Caco-2 (cell line): Measurements from ENCODE around the gene CADM4. TPM values are rescaled to one million over a fixed set of nuclear protein-coding genes. Genes with fewer than 3 reads are reported as not detected.
"Not testable (repeated sequence)": the region's sequence is repeated elsewhere in the genome, so short reads cannot be mapped to it uniquely, and the experiment has no call there.

Experiments used
- BruUV-seq: library from RNA; stranded (reverse); fragments of 400-500 nt; replicated peaks from 2 replicates; lab custom pipeline; 2021; lab: Mats Ljungman, UMichigan
- CTCF ChIA-PET: fragments of 300-600 bp; sonication (Branson Sonifier 250); formaldehyde crosslinking; loops from one replicate; lab custom pipeline; 2022; ENCODE audit warnings: antibody characterized with exemption; lab: Charles Lee
- POLR2A ChIA-PET: fragments of 300-600 bp; sonication (Branson Sonifier 250); formaldehyde crosslinking; loops from one replicate; lab custom pipeline; 2022; ENCODE audit warnings: antibody characterized with exemption; lab: Charles Lee
- DNase-seq, 2 experiments: peaks; one replicate each; pipeline versions ENCODE4 v3.0.0 to v3.0.0-alpha.2; 2020 to 2022
- H3K27me3 ChIP-seq: replicated peaks from 2 replicates; pipeline ENCODE4 v1.6.0; 2011; ENCODE audit warnings: low read length; ENCODE audit not compliant: control insufficient read depth, insufficient read depth
- H3K36me3 ChIP-seq: 2 replicates; pipeline ENCODE4 v1.5.1; 2011; ENCODE audit warnings: low read length; ENCODE audit not compliant: control insufficient read depth, insufficient read depth
- H3K4me1 ChIP-seq: fragments of 250-450 bp; sonication (Bioruptor Pico); 2 replicates; pipeline ENCODE4 v1.5.1; 2020; ENCODE audit warnings: mild to moderate bottlenecking
- H3K4me3 ChIP-seq: 2 replicates; pipeline ENCODE4 v1.5.1; 2011; ENCODE audit warnings: low read depth, mild to moderate bottlenecking, control low read depth, low read length
- H3K9me3 ChIP-seq: fragments of 250-450 bp; sonication (Bioruptor Pico); 2 replicates; pipeline ENCODE4 v1.5.1; 2020; ENCODE audit warnings: mild to moderate bottlenecking, moderate library complexity
- H3K27ac Mint-ChIP-seq: one replicate; pipeline ENCODE4 v1.8.0; 2022; ENCODE audit warnings: mixed read lengths; ENCODE audit not compliant: unreplicated experiment
- H3K27me3 Mint-ChIP-seq: one replicate; pipeline ENCODE4 v1.8.0; 2022; ENCODE audit warnings: mixed read lengths; ENCODE audit not compliant: insufficient read depth, unreplicated experiment
- H3K36me3 Mint-ChIP-seq: one replicate; pipeline ENCODE4 v1.8.0; 2022; ENCODE audit warnings: mild to moderate bottlenecking, mixed read lengths; ENCODE audit not compliant: insufficient read depth, unreplicated experiment
- H3K4me1 Mint-ChIP-seq: one replicate; pipeline ENCODE4 v1.8.0; 2022; ENCODE audit warnings: low read depth, mixed read lengths; ENCODE audit not compliant: unreplicated experiment
- H3K4me3 Mint-ChIP-seq: one replicate; pipeline ENCODE4 v1.8.0; 2022; ENCODE audit warnings: mild to moderate bottlenecking, moderate library complexity, mixed read lengths; ENCODE audit not compliant: unreplicated experiment
- H3K9me3 Mint-ChIP-seq: one replicate; pipeline ENCODE4 v1.8.0; 2022; ENCODE audit warnings: mixed read lengths; ENCODE audit not compliant: unreplicated experiment
- intact Hi-C: fragments of 100-400 bp; cut with micrococcal nuclease; formaldehyde crosslinking; loops from one replicate; pipeline ENCODE4 v1.10.0; 2022; ENCODE audit not compliant: unreplicated experiment
- total RNA-seq: library from RNA; stranded (reverse); gene quantifications from 2 replicates; pipeline ENCODE4 v1.2.3, GENCODE V29; 2022
- TF ChIP-seq, protein P1 (sequence below), 2 experiments: fragments of 200-600 bp in 1 of 2; IDR thresholded peaks; 1 replicate in 1 of 2; 2 replicates in 1 of 2; pipeline versions ENCODE4 v1.5.1 to v1.8.0; 2011 to 2022; ENCODE audit warnings: antibody characterized with exemption in 1 of 2, control low read depth in 1 of 2, inconsistent platforms in 1 of 2, low read depth in 1 of 2, low read length in 1 of 2, mild to moderate bottlenecking in 1 of 2, moderate library complexity in 1 of 2; ENCODE audit not compliant: insufficient read depth in 1 of 2, severe bottlenecking in 1 of 2, unreplicated experiment in 1 of 2

Gene CADM4
- total RNA-seq, 1 experiment from 2014 or later: 13.2 TPM

DNA sequence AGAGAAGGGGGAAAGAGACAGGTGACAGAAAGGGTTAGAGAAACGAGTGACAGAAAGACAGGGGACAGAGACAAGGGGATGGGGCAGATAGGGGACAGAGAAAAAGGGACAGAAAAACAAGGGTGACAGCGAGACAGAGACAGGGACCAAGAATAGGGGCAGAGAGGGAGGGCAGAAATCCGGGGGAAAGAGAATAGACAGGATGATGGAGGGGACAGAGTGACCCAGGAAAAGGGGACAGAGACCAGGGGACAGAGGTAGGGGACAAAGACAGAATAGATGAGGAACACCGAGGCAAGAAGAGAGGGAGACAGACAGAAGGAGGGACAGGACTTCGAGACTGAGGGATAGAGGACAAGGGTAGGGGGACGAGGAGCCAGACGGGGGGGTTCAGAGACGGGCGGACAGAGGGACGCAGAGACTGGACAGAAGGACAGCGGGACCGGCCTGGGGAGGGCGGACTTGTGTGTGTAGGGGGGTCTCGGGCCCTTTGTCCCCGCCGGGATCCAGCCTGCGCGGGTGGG lies 593 bp downstream of the CADM4 start:
- peaks cover 14% of the 10 kb centered on the region for H3K27me3 Mint-ChIP-seq
- H3K36me3 Mint-ChIP-seq: peaks cover 6% of the 10 kb centered on the region
- TF ChIP-seq, protein P1, sequence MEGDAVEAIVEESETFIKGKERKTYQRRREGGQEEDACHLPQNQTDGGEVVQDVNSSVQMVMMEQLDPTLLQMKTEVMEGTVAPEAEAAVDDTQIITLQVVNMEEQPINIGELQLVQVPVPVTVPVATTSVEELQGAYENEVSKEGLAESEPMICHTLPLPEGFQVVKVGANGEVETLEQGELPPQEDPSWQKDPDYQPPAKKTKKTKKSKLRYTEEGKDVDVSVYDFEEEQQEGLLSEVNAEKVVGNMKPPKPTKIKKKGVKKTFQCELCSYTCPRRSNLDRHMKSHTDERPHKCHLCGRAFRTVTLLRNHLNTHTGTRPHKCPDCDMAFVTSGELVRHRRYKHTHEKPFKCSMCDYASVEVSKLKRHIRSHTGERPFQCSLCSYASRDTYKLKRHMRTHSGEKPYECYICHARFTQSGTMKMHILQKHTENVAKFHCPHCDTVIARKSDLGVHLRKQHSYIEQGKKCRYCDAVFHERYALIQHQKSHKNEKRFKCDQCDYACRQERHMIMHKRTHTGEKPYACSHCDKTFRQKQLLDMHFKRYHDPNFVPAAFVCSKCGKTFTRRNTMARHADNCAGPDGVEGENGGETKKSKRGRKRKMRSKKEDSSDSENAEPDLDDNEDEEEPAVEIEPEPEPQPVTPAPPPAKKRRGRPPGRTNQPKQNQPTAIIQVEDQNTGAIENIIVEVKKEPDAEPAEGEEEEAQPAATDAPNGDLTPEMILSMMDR (IDR thresholded peaks at IDR 0.05; ENCODE audit: insufficient read depth in 1 of 2, low read depth in 1 of 2, low read length in 1 of 2, severe bottlenecking in 1 of 2, unreplicated experiment in 1 of 2): no peak
- no peaks in the 10 kb centered on the region; the same call in 1 of the 2 replicates for H3K27me3 ChIP-seq
- intact Hi-C loops: no loop called here
- no peaks in the 10 kb centered on the region for H3K36me3 ChIP-seq
- ChIA-PET POLR2A (no interaction called here), CTCF (no interaction called here)
- H3K9me3 Mint-ChIP-seq: no peaks in the 10 kb centered on the region
- DNase-seq: no peak
- H3K27ac Mint-ChIP-seq: peak overlapping the region; percentile 49
- H3K4me1 ChIP-seq: peaks cover 19% of the 10 kb centered on the region; the same call in 1 of the 2 replicates
- peaks cover 19% of the 10 kb centered on the region for H3K4me1 Mint-ChIP-seq
- peak overlapping the region; percentile 63 for H3K4me3 ChIP-seq
- no TSS peak for BruUV-seq
- H3K9me3 ChIP-seq: no peaks in the 10 kb centered on the region
- peak overlapping the region; percentile 94 for H3K4me3 Mint-ChIP-seq

DNA sequence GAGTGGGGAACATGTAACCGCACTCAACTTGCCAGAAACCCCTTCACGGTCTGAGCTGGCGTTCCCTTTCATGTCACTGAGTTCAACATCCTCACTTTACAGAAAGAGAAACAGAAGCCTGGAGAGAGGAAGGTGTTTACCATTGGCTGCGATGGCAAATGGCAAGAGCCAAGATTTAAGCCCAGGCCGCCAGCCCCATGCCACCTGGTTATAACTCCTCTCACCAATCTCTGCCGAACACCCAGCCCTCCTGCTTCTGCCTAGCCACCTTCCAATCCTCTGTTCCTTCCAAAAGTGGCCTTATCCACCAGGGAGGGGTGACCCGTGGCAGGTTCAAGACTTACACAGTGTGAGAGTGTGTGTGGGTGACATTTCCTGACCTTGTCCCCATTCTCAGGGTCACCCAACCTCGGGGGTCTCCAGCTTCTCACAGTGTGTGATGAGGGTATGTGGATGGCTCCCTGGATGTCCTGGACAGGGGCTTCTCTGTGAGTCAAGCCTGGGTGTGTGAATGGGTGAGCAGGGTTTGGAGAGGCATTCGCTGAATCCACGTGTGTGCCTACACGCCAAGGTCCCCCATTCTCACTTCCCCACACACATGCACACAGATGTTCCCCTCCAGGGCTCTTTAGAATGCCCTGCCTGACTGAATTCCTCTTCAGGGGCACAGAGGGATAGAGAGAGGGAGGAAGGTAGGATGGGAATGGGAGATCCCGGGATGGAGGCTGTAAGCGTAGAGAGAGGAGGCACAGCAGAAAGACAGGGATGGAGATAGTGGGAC lies 1.2 kb downstream of the CADM4 start:
- Histone ChIP-seq H3K4me1 (peaks cover 19% of the 10 kb centered on the region; the same call in 1 of the 2 replicates), H3K9me3 (no peaks in the 10 kb centered on the region), H3K4me3 (no peak overlapping the region), H3K36me3 (no peaks in the 10 kb centered on the region), H3K27me3 (no peaks in the 10 kb centered on the region; the same call in 1 of the 2 replicates)
- Mint-ChIP-seq H3K4me1 (peaks cover 19% of the 10 kb centered on the region), H3K9me3 (no peaks in the 10 kb centered on the region), H3K4me3 (peak overlapping the region; percentile 94), H3K27ac (peak overlapping the region; percentile 49), H3K36me3 (peaks cover 6% of the 10 kb centered on the region), H3K27me3 (peaks cover 14% of the 10 kb centered on the region)
- ChIA-PET CTCF (no interaction called here), POLR2A (no interaction called here)
- TF ChIP-seq, protein P1 (IDR thresholded peaks at IDR 0.05; ENCODE audit: insufficient read depth in 1 of 2, low read depth in 1 of 2, low read length in 1 of 2, severe bottlenecking in 1 of 2, unreplicated experiment in 1 of 2): no peak
- BruUV-seq: TSS peak; percentile 68
- intact Hi-C loops: no loop called here
- no peak for DNase-seq

DNA sequence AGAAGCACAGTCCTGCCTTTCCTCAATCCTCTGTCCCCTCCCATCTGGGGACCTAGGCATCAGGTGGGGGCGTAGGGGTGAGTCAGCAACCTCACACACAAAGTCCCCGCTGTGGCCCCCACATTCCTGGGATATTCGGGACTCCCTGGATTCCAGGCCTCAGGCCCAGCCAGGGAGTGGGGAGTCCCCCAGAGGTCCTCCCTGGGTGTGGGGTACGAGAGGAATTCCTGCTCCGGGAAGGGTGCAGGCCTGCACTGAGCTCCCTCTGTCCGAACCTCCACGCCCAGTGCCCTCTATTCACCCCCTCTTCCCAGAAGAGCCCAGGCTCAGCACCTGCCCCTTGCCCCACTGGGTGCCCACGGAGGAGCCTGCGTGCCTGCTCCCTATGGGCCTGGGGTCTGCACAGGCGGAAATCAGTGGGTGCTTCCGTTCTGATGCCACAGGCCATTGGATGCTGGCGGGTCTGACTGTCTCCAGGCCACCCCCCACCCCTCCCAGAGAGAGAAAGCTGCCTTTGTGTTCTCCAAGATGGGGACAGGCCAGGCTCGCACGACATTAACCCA lies 3.4 kb downstream of the CADM4 start:
- POLR2A ChIA-PET: no interaction called here
- DNase-seq: no peak

DNA sequence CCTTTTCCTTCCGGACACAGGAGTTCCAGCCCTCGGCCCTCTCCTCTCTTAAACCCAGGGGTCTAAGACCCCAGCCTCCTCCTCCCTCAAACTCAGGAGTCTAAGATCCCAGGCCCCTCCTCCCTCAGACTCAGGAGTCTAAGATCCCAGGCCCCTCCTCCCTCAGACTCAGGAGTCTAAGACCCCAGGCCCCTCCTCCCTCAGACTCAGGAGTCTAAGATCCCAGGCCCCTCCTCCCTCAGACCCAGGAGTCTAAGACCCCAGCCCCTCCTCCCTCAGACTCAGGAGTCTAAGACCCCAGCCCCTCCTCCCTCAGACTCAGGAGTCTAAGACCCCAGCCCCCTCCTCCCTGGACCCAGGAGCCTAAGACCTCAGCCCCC lies 4.1 kb downstream of the CADM4 start:
- H3K27me3 ChIP-seq, H3K27ac Mint-ChIP-seq, BruUV-seq, H3K9me3 ChIP-seq, H3K4me3 ChIP-seq, H3K36me3 ChIP-seq, H3K36me3 Mint-ChIP-seq, H3K27me3 Mint-ChIP-seq, DNase-seq, H3K4me3 Mint-ChIP-seq, H3K9me3 Mint-ChIP-seq, POLR2A ChIA-PET: not testable (repeated sequence)
- intact Hi-C loops: loop anchor here (2.0 kb wide), 1 partner anchor 17 kb away; the partner anchor contains the start of gene ZNF428
- CTCF ChIA-PET: interaction anchor here (0.6 kb wide), 1 partner anchor 626 kb away, joined by 3 read pairs; no protein-coding TSS in a partner anchor
- H3K4me1 ChIP-seq: peaks cover 19% of the 10 kb centered on the region; the same call in 1 of the 2 replicates
- peaks cover 19% of the 10 kb centered on the region for H3K4me1 Mint-ChIP-seq

More for the DNA sequence above, 3.4 kb downstream of the CADM4 start:
- H3K27me3 Mint-ChIP-seq: peaks cover 10% of the 10 kb centered on the region
- no peak overlapping the region for H3K27ac Mint-ChIP-seq
- no peaks in the 10 kb centered on the region for H3K9me3 Mint-ChIP-seq
- Histone ChIP-seq H3K27me3 (no peaks in the 10 kb centered on the region; the same call in 1 of the 2 replicates), H3K4me3 (no peak overlapping the region), H3K9me3 (no peaks in the 10 kb centered on the region), H3K36me3 (no peaks in the 10 kb centered on the region), H3K4me1 (peaks cover 19% of the 10 kb centered on the region; the same call in 1 of the 2 replicates)
- TF ChIP-seq, protein P1 (IDR thresholded peaks at IDR 0.05; ENCODE audit: insufficient read depth in 1 of 2, low read depth in 1 of 2, low read length in 1 of 2, severe bottlenecking in 1 of 2, unreplicated experiment in 1 of 2): no peak
- intact Hi-C loops: no loop called here
- peaks cover 2% of the 10 kb centered on the region for H3K36me3 Mint-ChIP-seq
- H3K4me3 Mint-ChIP-seq: no peak overlapping the region
- H3K4me1 Mint-ChIP-seq: peaks cover 19% of the 10 kb centered on the region
- CTCF ChIA-PET: interaction anchor here (0.6 kb wide), 1 partner anchor 625 kb away, joined by 3 read pairs; no protein-coding TSS in a partner anchor
- no TSS peak for BruUV-seq
